GM18498 (cell line): ENCODE measurements around the gene FCSK.

ENCODE experiments used
- ATAC-seq: cut with Tn5 transposase; IDR thresholded peaks from one replicate; pipeline ENCODE4 v1.9.1; 2021; ENCODE audit warnings: mild to moderate bottlenecking, moderate library complexity; ENCODE audit not compliant: unreplicated experiment

Gene FCSK

DNA sequence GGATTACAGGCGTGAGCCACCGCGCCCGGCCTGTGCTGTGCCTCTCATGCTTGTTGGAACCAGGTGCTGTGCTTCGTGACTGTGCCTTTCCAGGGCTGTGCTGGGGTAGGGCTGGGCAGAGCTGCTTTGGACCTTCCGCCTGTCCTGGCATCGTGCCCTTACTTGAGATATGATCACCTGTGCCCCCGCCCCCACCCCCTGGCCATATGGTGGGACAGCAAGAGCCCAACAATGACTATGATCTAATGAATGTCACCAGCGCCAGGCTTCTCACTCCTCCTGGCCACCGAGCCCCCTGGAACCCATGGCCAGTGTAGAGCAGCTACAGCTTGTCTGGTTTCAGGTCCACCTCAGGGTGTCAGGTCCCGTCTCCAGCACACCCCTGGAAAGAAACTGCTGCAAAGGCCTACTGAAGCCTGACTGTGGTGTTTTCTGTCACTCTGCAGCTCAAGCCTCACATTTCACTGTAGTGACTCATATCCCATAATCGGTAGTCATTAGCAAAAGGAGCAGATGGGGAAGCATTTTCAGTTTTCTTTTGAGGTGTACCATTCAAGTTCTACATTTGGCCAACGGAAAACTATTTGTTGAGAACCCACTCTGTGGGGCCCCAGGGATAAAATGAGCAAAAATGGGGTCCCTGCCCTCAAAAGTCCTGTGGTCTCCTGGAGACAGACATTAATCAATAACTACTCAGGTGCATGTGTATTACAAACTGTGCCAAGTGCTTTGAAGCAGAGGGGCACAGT, 22.1 kb downstream of the FCSK start:
- peak; percentile 89 for ATAC-seq

DNA sequence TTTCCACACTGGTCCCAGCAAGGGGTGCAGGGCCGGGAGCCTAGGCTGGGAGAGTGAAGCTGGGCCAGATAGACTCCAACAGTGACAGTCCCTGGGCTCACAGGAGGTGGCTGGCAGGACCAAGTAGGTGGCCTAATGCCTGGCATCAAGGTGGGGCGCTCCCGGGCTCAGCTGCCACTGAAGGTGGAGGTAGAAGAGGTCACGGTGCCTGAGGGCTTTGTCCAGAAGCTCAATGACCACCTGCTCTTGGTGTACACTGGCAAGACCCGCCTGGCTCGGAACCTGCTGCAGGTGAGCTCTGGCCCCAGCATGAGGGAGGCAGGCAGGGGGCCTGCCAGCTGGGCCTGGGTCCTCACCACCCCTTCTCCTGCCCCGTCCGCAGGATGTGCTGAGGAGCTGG, 23.8 kb downstream of the FCSK start:
- no peak for ATAC-seq

DNA sequence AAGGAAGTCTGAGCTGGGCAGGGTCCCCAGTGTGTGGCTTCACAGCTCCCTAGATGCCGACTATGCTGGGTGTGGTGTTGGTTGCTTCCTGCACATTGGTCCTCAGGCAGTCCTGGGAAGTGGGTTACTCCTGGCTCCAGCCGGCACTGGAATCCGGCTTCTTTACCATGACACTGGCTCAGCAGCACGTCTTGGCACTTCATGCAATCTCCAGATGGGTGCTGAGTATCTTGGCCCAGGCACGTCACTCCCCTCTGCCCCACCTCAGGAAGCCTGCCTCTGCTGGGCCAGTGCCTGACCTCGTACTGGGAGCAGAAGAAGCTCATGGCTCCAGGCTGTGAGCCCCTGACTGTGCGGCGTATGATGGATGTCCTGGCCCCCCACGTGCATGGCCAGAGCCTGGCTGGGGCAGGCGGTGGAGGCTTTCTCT, 24.5 kb downstream of the FCSK start:
- ATAC-seq = no peak

DNA sequence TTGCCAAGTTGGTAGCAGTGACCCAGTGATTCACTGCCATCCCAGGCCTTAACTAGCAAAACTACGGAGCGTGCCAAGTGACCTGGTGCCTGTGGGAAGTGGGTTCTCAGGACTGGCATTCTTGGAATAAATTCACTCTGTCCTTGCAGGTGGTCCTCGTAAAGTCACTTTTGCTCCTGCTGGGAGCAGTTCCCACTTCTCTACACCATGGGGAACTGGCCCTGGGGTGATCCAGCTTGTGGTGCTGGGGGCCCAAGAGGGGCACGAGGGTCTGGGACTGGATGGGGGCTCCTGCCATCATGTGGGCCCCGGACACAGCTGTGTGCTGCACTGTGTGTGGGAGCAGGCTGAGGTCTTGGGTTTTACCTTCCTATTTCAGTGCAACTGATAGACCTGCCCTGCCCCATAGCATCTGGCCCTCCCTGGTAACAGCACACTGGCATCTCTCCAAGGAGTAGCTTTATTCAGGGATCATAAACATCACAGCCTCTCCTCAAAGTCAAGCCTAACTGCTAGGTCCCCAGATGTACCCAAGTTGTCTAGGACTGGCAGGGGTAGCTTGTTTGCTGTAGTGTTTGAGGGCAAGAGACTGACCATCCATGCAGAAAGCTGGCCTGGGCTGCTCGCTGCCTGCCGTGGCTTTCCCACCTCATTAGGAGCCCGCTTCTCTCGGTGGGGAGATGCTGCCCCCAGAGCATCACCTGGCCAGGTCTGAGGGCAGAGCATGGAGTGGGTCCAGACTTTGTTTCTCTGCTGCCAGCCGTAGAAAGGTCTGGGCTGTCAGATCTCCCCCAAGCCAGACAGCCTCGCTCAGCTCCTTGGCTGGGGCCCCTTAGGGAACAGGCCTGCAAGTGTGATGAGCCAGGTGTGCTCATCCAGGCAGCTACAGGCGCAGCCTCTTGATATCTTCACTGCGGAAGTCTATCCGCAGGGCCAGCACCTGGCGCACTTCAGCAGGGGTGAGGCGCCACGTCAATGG, 26.0 kb downstream of the FCSK start:
- ATAC-seq = no peak

DNA sequence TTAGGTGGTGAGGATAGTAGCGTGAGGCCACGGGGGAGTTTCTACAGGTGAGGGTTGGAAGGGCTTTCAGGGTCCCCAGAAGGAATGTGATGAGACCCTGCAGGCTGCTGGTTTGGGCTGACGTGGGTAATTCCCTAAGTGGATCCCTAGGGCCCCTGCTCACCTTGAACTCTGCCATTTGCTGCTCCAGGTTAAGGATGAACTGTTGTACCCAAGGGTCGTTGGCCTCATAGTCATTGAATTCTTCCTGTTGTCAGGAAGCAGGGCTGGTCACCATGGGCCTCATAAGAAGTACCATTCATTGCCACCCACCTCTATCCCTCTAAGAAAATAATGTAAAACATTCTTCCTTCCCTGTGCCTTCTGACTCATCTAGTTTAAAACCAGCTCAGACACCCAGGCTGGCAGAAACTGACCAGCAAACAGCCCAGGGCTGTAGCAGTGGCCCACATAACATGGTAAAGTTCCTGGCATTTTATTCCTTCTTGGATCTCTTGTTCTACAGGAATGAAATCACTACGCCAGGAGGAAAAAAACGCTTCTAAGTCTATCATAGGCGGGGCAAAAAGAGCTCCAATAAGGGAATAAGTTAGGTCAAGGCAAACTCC, 27.6 kb downstream of the FCSK start:
- ATAC-seq = no peak

DNA sequence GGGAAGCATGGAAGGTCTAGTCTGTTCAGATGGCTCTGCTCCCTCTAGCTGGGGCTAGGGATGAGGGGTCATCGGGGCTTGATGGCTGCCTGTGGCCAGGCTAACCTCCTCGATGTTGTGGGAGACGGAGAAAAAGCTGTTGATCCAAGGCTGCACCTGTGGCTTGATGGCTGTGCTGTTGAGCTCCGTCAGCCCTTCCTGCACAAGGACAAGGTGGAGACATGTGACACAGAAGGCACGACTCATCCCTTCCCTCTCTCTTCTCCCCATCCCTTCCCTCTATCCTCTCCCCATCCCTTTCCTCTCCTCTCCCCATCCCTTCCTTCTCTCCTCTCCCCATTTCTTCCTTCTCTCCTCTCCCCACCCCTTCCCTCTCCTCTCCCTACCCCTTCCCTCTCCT, 28.2 kb downstream of the FCSK start:
- no peak for ATAC-seq

DNA sequence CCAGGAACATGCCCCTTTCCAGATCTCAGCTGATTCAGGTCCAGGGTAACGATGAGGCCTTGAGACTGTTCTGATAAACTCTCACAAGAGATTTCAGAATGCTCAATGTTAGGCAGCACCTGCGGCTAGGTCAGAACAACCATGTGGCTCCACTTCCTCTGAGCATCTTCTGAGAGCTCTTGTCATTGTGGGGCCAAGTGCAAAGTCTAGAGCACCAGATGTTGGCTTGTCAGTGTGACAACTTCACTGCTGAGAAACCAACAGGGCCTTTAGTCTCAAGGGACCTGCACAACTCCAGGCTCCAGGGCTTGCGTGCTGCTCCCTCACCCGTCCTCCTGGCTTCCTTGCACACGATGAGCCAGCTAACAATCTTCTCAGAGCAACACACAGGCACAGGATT, 29.0 kb downstream of the FCSK start:
- ATAC-seq = no peak

DNA sequence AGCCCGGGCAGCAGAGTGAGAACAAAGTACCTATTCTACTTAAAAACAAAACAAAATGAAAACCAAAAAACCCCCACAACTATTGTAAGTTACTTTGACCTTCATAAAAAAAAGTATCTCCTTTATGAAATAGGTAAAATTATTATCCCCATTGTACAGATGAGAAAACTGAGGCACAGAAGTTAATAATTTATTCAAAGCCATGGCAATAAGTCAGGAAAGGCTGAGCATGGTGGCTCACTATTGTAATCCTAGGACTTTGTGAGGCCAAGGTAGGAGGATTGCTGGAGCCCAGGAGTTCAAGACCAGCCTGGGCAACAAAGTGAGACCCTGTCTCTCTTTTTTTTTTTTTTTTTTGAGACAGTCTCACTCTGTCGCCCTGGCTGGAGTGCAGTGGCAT, 30.5 kb downstream of the FCSK start:
- no peak for ATAC-seq

DNA sequence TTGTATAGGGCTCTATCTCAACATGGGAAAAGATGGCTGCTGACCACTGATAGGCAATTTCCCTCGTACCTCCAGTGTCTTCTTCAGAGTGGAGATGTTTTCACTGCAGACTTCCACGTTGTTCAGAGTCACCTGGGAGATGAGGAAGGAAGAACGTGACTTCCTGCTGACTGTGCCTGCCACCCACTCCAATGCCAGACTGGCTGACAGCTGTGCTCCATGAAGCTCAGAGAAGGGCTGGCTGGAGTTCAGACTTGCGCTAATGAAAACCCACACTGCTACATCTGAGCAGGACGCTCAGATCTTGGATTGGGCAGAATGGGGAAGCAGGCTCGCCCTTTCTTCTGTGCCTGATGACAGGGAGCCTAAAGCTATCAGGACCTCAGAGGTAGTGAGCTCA, 35.9 kb downstream of the FCSK start:
- no peak for ATAC-seq

DNA sequence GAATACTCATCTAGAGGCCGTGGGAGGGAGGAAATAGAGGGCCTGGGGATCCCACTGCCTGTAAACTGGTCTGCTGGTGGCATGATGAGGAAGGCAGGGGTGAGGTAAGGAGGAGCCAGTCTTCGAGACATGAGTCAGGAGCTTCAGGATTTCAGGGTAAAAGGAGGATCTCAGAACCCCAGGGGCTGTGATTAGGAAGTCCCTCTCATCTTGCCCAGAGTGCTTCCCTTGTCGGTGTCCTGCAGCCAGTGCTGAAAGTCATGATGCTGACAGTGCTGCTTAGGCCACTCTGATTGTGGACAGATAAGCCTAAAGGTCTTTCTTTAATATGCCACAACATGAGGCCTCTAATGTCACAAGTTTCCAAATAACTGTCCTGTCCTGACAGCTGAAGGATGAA, 39.4 kb downstream of the FCSK start:
- ATAC-seq = no peak

DNA sequence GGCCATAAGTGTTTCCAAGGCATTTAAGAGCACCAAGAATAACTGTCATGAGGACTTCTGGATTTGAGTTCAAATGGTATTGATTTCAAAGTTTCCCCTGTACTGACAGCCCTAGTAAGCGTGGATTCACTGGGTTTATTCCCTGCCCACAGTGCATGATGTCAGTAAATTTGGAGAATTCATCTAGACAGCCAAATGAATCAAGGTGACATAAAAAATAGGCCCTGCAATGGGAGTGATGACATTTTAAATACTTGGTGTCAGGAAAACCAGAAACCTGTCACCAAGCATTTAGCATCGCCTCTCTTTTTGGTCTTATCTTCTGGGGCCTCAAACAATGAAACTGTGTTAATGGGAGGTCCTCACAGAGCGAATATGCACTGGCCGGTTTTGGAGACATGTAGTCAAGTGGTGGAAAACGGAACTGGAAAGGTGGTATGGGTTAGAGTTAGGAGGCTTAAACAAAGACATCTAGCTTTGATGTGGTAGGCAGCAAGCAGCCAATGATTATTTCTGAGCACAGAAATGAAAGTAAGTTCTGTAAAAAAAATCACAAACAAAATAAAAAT, 39.9 kb downstream of the FCSK start:
- no peak for ATAC-seq

DNA sequence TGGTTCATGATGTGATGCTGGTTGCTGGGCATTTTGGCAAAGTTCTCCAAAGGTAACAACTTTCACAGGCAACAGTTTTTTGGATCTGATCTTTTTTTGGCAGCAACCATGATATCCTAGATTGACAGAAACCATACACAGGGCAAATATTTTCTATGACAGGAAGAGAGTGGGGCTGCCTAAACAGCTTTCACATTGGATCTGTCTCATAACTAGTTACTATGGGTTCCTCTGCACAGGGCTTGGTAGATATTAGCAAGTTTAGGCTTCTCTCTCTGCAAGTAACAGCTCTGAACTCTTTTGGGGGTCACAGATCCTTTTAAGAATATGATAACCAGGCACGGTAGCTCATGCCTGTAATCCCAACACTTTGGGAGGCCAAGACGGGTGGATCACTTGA, 40.4 kb downstream of the FCSK start:
- no peak for ATAC-seq

DNA sequence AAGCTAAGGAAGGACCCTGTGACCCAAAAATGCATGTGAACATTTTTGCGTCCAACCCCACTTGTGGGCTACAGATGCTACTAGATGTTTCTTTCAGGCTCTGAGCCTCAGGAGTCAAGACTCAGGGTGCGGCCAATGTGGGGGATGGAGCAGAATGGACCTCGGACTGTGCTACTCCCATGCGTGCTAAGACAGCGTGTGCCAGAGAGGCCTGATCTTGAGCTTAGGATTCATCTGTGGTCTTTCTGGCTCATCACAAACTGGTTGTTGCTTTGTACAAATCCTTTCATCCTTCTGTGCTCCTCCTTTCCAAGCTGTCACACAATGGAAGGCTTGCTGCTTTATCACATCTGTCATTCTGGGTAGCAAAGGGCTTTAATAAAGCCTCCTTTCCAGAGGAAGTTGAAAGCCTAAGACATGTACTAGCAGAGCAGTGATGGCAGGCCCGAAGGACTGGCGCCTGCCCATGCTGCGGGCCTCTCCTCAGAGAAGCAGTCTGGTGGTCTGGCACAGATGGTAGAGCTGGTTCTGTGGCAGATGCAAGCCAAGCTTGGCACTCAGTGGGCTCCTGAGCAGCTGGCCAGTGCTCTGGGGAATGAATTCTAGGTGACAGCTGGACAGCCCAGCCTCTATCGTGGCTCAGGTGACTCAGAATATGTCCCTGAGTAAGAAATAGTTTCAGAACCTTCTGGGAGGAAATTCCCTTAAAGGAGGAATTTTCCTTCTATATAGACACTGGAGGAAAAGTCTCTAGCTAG, 41.2 kb downstream of the FCSK start:
- ATAC-seq = no peak

DNA sequence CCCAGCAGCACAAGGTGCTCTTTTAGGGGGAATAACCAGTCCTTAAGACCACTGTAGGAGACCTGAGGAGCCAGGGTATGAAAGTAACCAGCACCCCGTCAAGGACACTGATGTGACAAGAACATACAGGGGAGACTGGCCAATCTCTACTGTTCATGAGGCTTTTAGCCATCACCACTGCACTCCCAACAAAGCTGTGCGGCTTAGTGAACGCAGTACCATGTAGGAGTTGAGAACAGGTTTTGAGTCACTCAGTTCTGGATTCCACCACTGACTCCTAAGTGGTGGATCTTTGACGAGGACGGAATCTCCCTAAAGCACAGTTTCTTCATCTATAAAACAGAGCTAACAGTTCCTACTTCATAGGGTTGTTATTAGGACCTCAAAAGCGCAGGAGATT, 42.1 kb downstream of the FCSK start:
- ATAC-seq = no peak

DNA sequence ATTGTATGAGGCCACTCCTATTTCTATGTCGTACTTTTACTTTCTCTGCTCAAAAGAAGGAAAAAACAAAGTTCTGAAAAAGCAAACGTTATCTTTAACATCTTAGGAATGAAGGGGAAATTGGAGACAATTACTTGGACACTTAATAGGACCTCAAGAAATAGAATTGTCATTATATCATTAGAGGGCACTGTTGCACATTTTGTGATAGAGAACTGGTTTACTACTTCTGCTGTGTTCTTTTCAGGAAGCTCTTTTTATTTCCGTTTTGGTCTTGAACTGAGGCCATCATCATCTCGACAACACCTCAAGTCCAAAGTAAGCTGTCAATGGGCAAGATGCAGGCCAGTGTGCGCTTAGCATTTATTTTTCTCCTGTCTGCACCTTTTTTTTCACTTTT, 54.4 kb downstream of the FCSK start:
- ATAC-seq = no peak

DNA sequence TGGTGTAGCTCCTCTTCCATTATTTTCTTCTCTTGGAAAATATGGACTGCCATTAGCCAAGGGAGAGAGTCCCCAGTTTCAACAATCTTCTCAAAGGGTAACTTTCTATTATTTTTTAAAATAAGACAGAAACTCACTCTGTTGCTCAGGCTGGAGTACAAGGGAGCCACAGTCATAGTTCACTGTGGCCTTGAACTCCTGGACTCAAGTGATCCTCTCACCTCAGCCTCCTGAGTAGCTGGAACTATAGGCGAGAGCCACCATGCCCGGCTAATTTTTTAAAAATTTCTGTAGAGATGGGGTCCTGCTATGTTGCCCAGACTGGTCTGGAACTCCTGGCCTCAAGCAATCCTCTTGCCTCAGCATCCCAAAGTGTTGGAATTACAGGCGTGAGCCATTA, 55.8 kb downstream of the FCSK start:
- ATAC-seq = no peak

DNA sequence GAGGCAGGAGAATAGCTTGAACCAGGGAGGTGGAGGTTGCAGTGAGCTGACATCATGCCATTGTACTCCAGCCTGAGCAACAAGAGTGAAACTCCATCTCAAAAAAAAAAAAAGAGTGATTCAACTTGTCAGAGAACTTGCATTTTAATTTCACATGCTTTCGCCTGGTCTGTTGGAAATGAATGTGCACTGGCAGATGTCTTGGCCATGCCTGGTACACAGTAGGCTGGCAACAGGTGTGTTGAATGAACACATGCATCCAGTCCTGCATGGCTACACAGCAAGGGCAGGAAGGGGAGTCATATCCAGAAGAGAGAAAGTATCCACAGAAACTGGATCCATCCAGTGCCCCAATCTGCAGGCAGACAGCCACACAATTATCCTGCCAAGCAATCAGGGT, 57.4 kb downstream of the FCSK start:
- ATAC-seq = no peak

DNA sequence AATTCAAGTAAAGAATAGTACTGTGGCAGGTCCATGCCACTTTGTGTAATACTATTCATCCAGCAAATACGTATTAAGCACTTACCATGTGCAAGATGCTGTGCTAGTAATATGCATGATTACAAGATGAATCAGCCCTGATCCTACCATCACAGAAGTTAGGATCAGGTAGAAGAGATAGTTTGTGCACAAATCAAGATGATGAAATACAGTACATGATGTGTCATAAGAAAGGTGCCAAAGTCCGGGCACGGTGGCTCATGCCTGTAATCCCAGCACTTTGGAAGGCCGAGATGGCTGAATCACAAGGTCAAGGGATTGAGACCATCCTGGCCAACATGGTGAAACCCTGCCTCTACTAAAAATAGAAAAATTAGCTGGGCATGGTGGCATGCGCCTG, 58.1 kb downstream of the FCSK start:
- ATAC-seq = no peak

DNA sequence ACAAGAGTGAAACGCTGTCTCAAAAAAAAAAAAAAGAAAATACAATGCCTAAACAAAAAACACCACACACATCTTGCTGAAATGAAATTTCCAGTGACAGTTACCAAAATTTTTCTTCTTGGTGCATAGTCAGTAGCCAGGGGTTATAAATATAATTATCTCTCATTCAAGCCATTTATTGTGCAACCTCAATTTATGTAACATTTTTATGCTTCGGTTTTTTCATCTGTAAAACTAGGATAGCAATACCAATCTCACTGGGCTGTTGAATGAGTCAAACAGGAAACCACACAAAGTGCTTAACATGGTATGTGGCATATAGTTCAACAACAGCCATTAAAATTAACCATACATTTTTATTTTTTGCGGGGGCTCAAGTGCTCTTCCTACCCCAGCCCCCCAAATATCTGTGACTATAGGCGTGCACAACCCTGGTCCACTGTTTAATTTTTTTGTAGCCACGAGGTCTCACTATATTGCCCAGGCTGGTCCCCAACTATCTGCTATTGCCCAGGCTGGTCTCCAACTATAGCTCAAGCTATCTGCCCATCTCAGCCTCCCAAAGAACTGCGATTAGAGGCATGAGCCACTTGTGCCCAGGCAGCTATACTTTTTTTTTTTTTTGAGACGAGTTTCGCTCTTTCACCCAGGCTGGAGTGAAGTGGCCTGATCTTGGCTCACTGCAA, 66.4 kb downstream of the FCSK start:
- ATAC-seq = no peak
